Caco-2 (cell line): ENCODE results near the gene CUL7. TPM values are rescaled to one million over a fixed set of nuclear protein-coding genes. Genes with fewer than 3 reads are reported as not detected.

Experiments
- BruUV-seq: library from RNA; stranded (reverse); fragments of 400-500 nt; replicated peaks from 2 replicates; lab custom pipeline; 2021; lab: Mats Ljungman, UMichigan
- CTCF ChIA-PET: fragments of 300-600 bp; sonication (Branson Sonifier 250); formaldehyde crosslinking; loops from one replicate; lab custom pipeline; 2022; ENCODE audit warnings: antibody characterized with exemption; lab: Charles Lee
- POLR2A ChIA-PET: fragments of 300-600 bp; sonication (Branson Sonifier 250); formaldehyde crosslinking; loops from one replicate; lab custom pipeline; 2022; ENCODE audit warnings: antibody characterized with exemption; lab: Charles Lee
- DNase-seq, 2 experiments: peaks; one replicate each; pipeline versions ENCODE4 v3.0.0 to v3.0.0-alpha.2; 2020 to 2022
- H3K27me3 ChIP-seq: replicated peaks from 2 replicates; pipeline ENCODE4 v1.6.0; 2011; ENCODE audit warnings: low read length; ENCODE audit not compliant: control insufficient read depth, insufficient read depth
- H3K36me3 ChIP-seq: 2 replicates; pipeline ENCODE4 v1.5.1; 2011; ENCODE audit warnings: low read length; ENCODE audit not compliant: control insufficient read depth, insufficient read depth
- H3K4me1 ChIP-seq: fragments of 250-450 bp; sonication (Bioruptor Pico); 2 replicates; pipeline ENCODE4 v1.5.1; 2020; ENCODE audit warnings: mild to moderate bottlenecking
- H3K4me3 ChIP-seq: 2 replicates; pipeline ENCODE4 v1.5.1; 2011; ENCODE audit warnings: low read depth, mild to moderate bottlenecking, control low read depth, low read length
- H3K9me3 ChIP-seq: fragments of 250-450 bp; sonication (Bioruptor Pico); 2 replicates; pipeline ENCODE4 v1.5.1; 2020; ENCODE audit warnings: mild to moderate bottlenecking, moderate library complexity
- H3K27ac Mint-ChIP-seq: one replicate; pipeline ENCODE4 v1.8.0; 2022; ENCODE audit warnings: mixed read lengths; ENCODE audit not compliant: unreplicated experiment
- H3K27me3 Mint-ChIP-seq: one replicate; pipeline ENCODE4 v1.8.0; 2022; ENCODE audit warnings: mixed read lengths; ENCODE audit not compliant: insufficient read depth, unreplicated experiment
- H3K36me3 Mint-ChIP-seq: one replicate; pipeline ENCODE4 v1.8.0; 2022; ENCODE audit warnings: mild to moderate bottlenecking, mixed read lengths; ENCODE audit not compliant: insufficient read depth, unreplicated experiment
- H3K4me1 Mint-ChIP-seq: one replicate; pipeline ENCODE4 v1.8.0; 2022; ENCODE audit warnings: low read depth, mixed read lengths; ENCODE audit not compliant: unreplicated experiment
- H3K4me3 Mint-ChIP-seq: one replicate; pipeline ENCODE4 v1.8.0; 2022; ENCODE audit warnings: mild to moderate bottlenecking, moderate library complexity, mixed read lengths; ENCODE audit not compliant: unreplicated experiment
- H3K9me3 Mint-ChIP-seq: one replicate; pipeline ENCODE4 v1.8.0; 2022; ENCODE audit warnings: mixed read lengths; ENCODE audit not compliant: unreplicated experiment
- intact Hi-C: fragments of 100-400 bp; cut with micrococcal nuclease; formaldehyde crosslinking; loops from one replicate; pipeline ENCODE4 v1.10.0; 2022; ENCODE audit not compliant: unreplicated experiment
- total RNA-seq: library from RNA; stranded (reverse); gene quantifications from 2 replicates; pipeline ENCODE4 v1.2.3, GENCODE V29; 2022
- TF ChIP-seq, protein P1 (sequence below), 2 experiments: fragments of 200-600 bp in 1 of 2; IDR thresholded peaks; 1 replicate in 1 of 2; 2 replicates in 1 of 2; pipeline versions ENCODE4 v1.5.1 to v1.8.0; 2011 to 2022; ENCODE audit warnings: antibody characterized with exemption in 1 of 2, control low read depth in 1 of 2, inconsistent platforms in 1 of 2, low read depth in 1 of 2, low read length in 1 of 2, mild to moderate bottlenecking in 1 of 2, moderate library complexity in 1 of 2; ENCODE audit not compliant: insufficient read depth in 1 of 2, severe bottlenecking in 1 of 2, unreplicated experiment in 1 of 2

Gene CUL7
- total RNA-seq, 1 experiment from 2014 or later: 26.7 TPM

DNA sequence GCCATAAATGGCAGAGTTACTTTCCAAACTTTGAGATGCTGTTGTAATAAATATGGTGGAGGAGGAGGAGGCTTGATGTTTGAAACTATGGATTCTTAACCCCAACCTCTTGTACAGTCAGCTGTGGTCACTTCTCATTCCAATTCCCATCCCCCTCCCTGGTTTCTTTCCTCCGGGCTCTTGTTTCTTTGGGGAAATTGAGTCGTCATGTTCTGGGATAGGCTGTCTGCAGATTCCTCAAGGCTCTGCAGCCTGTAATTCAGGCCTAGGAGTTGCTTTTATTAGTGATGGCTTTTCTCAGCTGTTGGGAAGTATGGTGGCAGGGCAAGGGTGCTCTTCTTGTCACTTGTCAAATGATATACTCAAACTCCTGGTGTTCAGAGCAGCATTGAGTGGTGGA, 25.0 kb upstream of the CUL7 start:
- Histone ChIP-seq H3K27me3 (no peaks in the 10 kb centered on the region), H3K9me3 (no peaks in the 10 kb centered on the region), H3K4me1 (peaks cover 21% of the 10 kb centered on the region; the same call in 1 of the 2 replicates), H3K36me3 (peaks cover 2% of the 10 kb centered on the region; the same call in 1 of the 2 replicates), H3K4me3 (no peak overlapping the region)
- Mint-ChIP-seq H3K4me1 (peaks cover 18% of the 10 kb centered on the region), H3K36me3 (peaks cover 14% of the 10 kb centered on the region), H3K27ac (no peak overlapping the region), H3K4me3 (peak overlapping the region; percentile 19), H3K9me3 (no peaks in the 10 kb centered on the region), H3K27me3 (no peaks in the 10 kb centered on the region)
- intact Hi-C loops: no loop called here
- DNase-seq: no peak
- BruUV-seq: TSS peak; percentile 29
- ChIA-PET CTCF (interaction anchor here (0.7 kb wide), 1 partner anchor 114 kb away, joined by 3 read pairs; no protein-coding TSS in a partner anchor), POLR2A (no interaction called here)
- TF ChIP-seq, protein P1, sequence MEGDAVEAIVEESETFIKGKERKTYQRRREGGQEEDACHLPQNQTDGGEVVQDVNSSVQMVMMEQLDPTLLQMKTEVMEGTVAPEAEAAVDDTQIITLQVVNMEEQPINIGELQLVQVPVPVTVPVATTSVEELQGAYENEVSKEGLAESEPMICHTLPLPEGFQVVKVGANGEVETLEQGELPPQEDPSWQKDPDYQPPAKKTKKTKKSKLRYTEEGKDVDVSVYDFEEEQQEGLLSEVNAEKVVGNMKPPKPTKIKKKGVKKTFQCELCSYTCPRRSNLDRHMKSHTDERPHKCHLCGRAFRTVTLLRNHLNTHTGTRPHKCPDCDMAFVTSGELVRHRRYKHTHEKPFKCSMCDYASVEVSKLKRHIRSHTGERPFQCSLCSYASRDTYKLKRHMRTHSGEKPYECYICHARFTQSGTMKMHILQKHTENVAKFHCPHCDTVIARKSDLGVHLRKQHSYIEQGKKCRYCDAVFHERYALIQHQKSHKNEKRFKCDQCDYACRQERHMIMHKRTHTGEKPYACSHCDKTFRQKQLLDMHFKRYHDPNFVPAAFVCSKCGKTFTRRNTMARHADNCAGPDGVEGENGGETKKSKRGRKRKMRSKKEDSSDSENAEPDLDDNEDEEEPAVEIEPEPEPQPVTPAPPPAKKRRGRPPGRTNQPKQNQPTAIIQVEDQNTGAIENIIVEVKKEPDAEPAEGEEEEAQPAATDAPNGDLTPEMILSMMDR (IDR thresholded peaks at IDR 0.05; ENCODE audit: insufficient read depth in 1 of 2, low read depth in 1 of 2, low read length in 1 of 2, severe bottlenecking in 1 of 2, unreplicated experiment in 1 of 2): no peak

DNA sequence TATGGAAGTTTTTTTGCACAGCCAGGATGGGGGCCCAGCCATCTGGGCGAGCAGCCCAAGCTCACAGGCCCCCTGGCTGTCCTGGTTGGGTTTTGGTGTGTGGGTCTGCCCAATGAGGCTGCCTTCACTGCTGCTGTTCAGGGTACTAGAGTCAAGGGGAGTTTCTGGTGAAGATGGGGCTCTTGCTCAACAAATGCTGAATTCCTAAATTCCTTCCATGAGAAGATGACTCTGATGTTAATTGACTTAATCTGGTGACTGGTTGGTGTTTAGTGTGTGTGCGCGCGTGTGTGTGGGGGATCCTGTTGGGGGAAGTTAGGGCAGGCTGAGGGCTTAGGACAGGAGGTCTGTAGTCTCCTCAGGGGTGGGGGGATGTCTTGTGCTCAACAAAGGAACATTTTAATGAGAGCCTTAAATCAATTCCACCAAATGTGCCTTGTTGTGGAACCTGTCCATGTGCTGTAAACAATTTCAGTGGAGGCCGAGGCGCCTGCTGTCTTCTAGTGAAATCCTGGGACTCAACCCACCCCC, 24.4 kb upstream of the CUL7 start:
- peak overlapping the region; percentile 16 for H3K27ac Mint-ChIP-seq
- peak overlapping the region; percentile 78 for H3K4me3 Mint-ChIP-seq
- H3K9me3 Mint-ChIP-seq: no peaks in the 10 kb centered on the region
- Histone ChIP-seq H3K36me3 (peaks cover 2% of the 10 kb centered on the region; the same call in 1 of the 2 replicates), H3K4me1 (peaks cover 21% of the 10 kb centered on the region; the same call in 1 of the 2 replicates), H3K9me3 (no peaks in the 10 kb centered on the region), H3K27me3 (no peaks in the 10 kb centered on the region), H3K4me3 (peak overlapping the region; percentile 95; the same call in 1 of the 2 replicates)
- no peaks in the 10 kb centered on the region for H3K27me3 Mint-ChIP-seq
- POLR2A ChIA-PET: no interaction called here
- CTCF ChIA-PET: interaction anchor here (1.1 kb wide), 1 partner anchor 52 kb away, joined by 3 read pairs; no protein-coding TSS in a partner anchor
- intact Hi-C loops: loop anchor here (2.0 kb wide), 1 partner anchor 13 kb away; no protein-coding TSS in a partner anchor
- peaks cover 16% of the 10 kb centered on the region for H3K36me3 Mint-ChIP-seq
- peaks cover 11% of the 10 kb centered on the region for H3K4me1 Mint-ChIP-seq
- BruUV-seq: no TSS peak
- TF ChIP-seq, protein P1 (IDR thresholded peaks at IDR 0.05; ENCODE audit: insufficient read depth in 1 of 2, low read depth in 1 of 2, low read length in 1 of 2, severe bottlenecking in 1 of 2, unreplicated experiment in 1 of 2): no peak
- DNase-seq: no peak

DNA sequence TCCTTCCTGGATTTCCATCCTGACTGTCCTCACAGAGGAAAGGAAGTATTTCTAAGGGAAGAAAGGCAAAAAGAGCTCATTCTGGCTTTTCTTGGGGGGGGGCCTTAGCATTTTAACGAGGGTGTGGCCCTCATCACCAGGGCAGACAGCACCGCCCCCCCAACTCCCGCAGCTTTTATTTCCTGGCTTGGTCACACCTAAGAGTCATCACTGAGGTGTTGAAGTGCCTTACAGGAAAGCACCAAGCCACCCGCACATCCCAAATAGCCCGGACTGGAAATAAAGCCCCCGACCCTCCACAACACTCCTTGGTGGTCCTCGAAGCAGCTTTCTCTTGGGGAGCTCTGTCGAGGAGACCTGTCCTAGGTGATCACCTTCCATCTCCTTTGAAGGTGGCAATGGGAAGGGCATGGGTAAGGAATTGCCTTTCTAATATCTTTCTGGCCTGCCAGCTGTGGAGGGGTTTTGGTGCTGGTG, 23.7 kb upstream of the CUL7 start:
- Mint-ChIP-seq H3K36me3 (peaks cover 20% of the 10 kb centered on the region), H3K27ac (peak overlapping the region; percentile 16), H3K27me3 (no peaks in the 10 kb centered on the region), H3K4me1 (peaks cover 10% of the 10 kb centered on the region), H3K9me3 (no peaks in the 10 kb centered on the region), H3K4me3 (peak overlapping the region; percentile 78)
- TF ChIP-seq, protein P1 (IDR thresholded peaks at IDR 0.05; ENCODE audit: insufficient read depth in 1 of 2, low read depth in 1 of 2, low read length in 1 of 2, severe bottlenecking in 1 of 2, unreplicated experiment in 1 of 2): no peak
- no peaks in the 10 kb centered on the region for H3K27me3 ChIP-seq
- H3K4me1 ChIP-seq: peaks cover 21% of the 10 kb centered on the region; the same call in 1 of the 2 replicates
- peak overlapping the region; percentile 95 for H3K4me3 ChIP-seq
- no peak for DNase-seq
- BruUV-seq: no TSS peak
- POLR2A ChIA-PET: no interaction called here
- H3K36me3 ChIP-seq: peaks cover 2% of the 10 kb centered on the region; the same call in 1 of the 2 replicates
- intact Hi-C loops: loop anchor here (2.0 kb wide), 1 partner anchor 13 kb away; no protein-coding TSS in a partner anchor
- H3K9me3 ChIP-seq: no peaks in the 10 kb centered on the region
- CTCF ChIA-PET: interaction anchor here (1.1 kb wide), 1 partner anchor 53 kb away, joined by 3 read pairs; no protein-coding TSS in a partner anchor
